Fibroblast of skin of left quadriceps (primary cell): ENCODE data around the gene DHX58.

Experiments used
- DNase-seq, 2 experiments: peaks; one replicate each; pipeline ENCODE4 v3.0.0-alpha.2; 2013; ENCODE audit warnings: low read depth in 2 of 2

Gene DHX58

GRCh38 chr17:42055496-42055895, 57.0 kb downstream of the DHX58 start:
- no peak for DNase-seq

GRCh38 chr17:42055027-42055426, 57.5 kb downstream of the DHX58 start:
- DNase-seq, result no peak

- DNase-seq, result no peak
Measured at GRCh38 chr17:42053731-42054500, 58.6 kb downstream of the DHX58 start.

GRCh38 chr17:42052346-42052877, 60.1 kb downstream of the DHX58 start:
- DNase-seq, result no peak

- DNase-seq, result no peak
Measured at GRCh38 chr17:42051645-42052044, 60.9 kb downstream of the DHX58 start.
